H1 (cell line): ENCODE data around the gene THAP12. TPM values are rescaled to one million over a fixed set of nuclear protein-coding genes. Genes with fewer than 3 reads are reported as not detected.

Source experiments
- CTCF ChIA-PET: fragments of 300-600 bp; sonication (Branson Sonifier 250); formaldehyde crosslinking; loops from one replicate; lab custom pipeline; 2021; ENCODE audit not compliant: partially characterized antibody; lab: Charles Lee
- POLR2A ChIA-PET: fragments of 300-600 bp; sonication (Branson Sonifier 250); formaldehyde crosslinking; loops from one replicate; lab custom pipeline; 2021; ENCODE audit warnings: inconsistent platforms; ENCODE audit not compliant: partially characterized antibody; lab: Charles Lee
- DNase-seq, 2 experiments: peaks; one replicate each; pipeline versions ENCODE4 v3.0.0 to v3.0.0-alpha.2; 2010 to 2022; ENCODE audit warnings: low spot score in 2 of 2, low read depth in 1 of 2, mixed read lengths in 1 of 2
- FAIRE-seq: peaks from 2 replicates; lab custom pipeline; 2011; peaks lifted over from hg19 to GRCh38; lab: Jason Lieb, UNC
- H2AFZ ChIP-seq: 2 replicates; pipeline ENCODE4 v1.8.1; 2012; ENCODE audit warnings: low read length, inconsistent platforms
- H2AK5ac ChIP-seq: 2 replicates; pipeline ENCODE4 v1.6.1; 2013; ENCODE audit warnings: low read depth, low read length
- H2BK120ac ChIP-seq: replicated peaks from 2 replicates; pipeline ENCODE3; 2013; ENCODE audit warnings: low read depth, low read length, inconsistent platforms
- H2BK12ac ChIP-seq: 2 replicates; pipeline ENCODE4 v1.6.1; 2013; ENCODE audit warnings: low read depth, low read length
- H2BK15ac ChIP-seq: 2 replicates; pipeline ENCODE4 v1.6.1; 2013; ENCODE audit warnings: low read length
- H2BK20ac ChIP-seq: 2 replicates; pipeline ENCODE4 v1.6.1; 2013; ENCODE audit warnings: low read length
- H2BK5ac ChIP-seq: 2 replicates; pipeline ENCODE4 v1.6.1; 2013; ENCODE audit warnings: low read depth, low read length
- H3K14ac ChIP-seq: 2 replicates; pipeline ENCODE4 v1.6.1; 2013; ENCODE audit warnings: inconsistent platforms; ENCODE audit not compliant: insufficient read length
- H3K18ac ChIP-seq: 2 replicates; pipeline ENCODE4 v1.6.1; 2013; ENCODE audit warnings: low read length; ENCODE audit errors: extremely low read depth
- H3K23ac ChIP-seq: 2 replicates; pipeline ENCODE4 v1.6.1; 2013; ENCODE audit warnings: inconsistent platforms; ENCODE audit not compliant: insufficient read length
- H3K23me2 ChIP-seq: 2 replicates; pipeline ENCODE4 v1.6.1; 2013; ENCODE audit warnings: low read depth, low read length
- H3K27ac ChIP-seq: 2 replicates; pipeline ENCODE4 v1.6.1; 2011; ENCODE audit warnings: low read depth, low read length, inconsistent platforms
- H3K27me3 ChIP-seq, 4 experiments: replicated peaks in 1 of 4; 1 replicate in 1 of 4; 2 replicates in 3 of 4; pipeline versions ENCODE4 v1.6.1 to v1.8.1; 2011 to 2013; ENCODE audit warnings: low read length in 3 of 4, mild to moderate bottlenecking in 3 of 4, inconsistent platforms in 2 of 4, mixed read lengths in 2 of 4, moderate library complexity in 1 of 4; ENCODE audit not compliant: control insufficient read depth in 3 of 4, insufficient read depth in 3 of 4; ENCODE audit errors: extremely low read depth in 1 of 4
- H3K36me3 ChIP-seq, 4 experiments: 2 replicates each; pipeline versions ENCODE4 v1.6.1 to v1.8.1; 2011 to 2013; ENCODE audit warnings: mild to moderate bottlenecking in 4 of 4, low read length in 3 of 4, moderate library complexity in 2 of 4, control low read depth in 1 of 4, inconsistent platforms in 1 of 4; ENCODE audit not compliant: insufficient read depth in 4 of 4, control insufficient read depth in 2 of 4
- H3K4ac ChIP-seq: replicated peaks from 2 replicates; pipeline ENCODE3; 2013; ENCODE audit warnings: low read length, low read depth, mixed read lengths, inconsistent platforms; ENCODE audit not compliant: insufficient read length
- H3K4me1 ChIP-seq, 4 experiments: replicated peaks in 1 of 4; 1 replicate in 1 of 4; 2 replicates in 3 of 4; pipeline versions ENCODE4 v1.6.1 to v1.8.1; 2011 to 2013; ENCODE audit warnings: low read length in 3 of 4, inconsistent platforms in 2 of 4, mixed read lengths in 1 of 4; ENCODE audit not compliant: insufficient read depth in 4 of 4, control insufficient read depth in 3 of 4
- H3K4me2 ChIP-seq, 2 experiments: 2 replicates each; pipeline versions ENCODE4 v1.6.1 to v1.8.1; 2011 to 2013; ENCODE audit warnings: low read depth in 2 of 2, low read length in 2 of 2, control low read depth in 1 of 2, inconsistent platforms in 1 of 2, mild to moderate bottlenecking in 1 of 2; ENCODE audit not compliant: insufficient read depth in 1 of 2
- H3K4me3 ChIP-seq, 4 experiments: fragments of 200-600, 300-600 bp in 1 of 4; sonication (generic), shearing (Covaris generic), sonication (Bioruptor Twin) in 1 of 4; 2 replicates each; pipeline versions ENCODE4 v1.5.1 to v1.8.1; 2011 to 2016; ENCODE audit warnings: low read length in 4 of 4, low read depth in 3 of 4, control low read depth in 2 of 4, inconsistent platforms in 2 of 4, mild to moderate bottlenecking in 2 of 4, mixed read lengths in 1 of 4, moderate library complexity in 1 of 4; ENCODE audit not compliant: insufficient read depth in 2 of 4; ENCODE audit errors: extremely low read depth in 1 of 4
- H3K56ac ChIP-seq: replicated peaks from 2 replicates; pipeline ENCODE3; 2013; ENCODE audit warnings: low read depth, mild to moderate bottlenecking, mixed read lengths, low read length, inconsistent platforms; ENCODE audit not compliant: insufficient read length
- H3K79me1 ChIP-seq: 2 replicates; pipeline ENCODE4 v1.6.1; 2013; ENCODE audit warnings: low read depth, low read length, control low read depth
- H3K79me2 ChIP-seq, 2 experiments: 2 replicates each; pipeline versions ENCODE4 v1.6.1 to v1.8.1; 2012 to 2013; ENCODE audit warnings: low read length in 2 of 2, mild to moderate bottlenecking in 2 of 2, inconsistent platforms in 1 of 2; ENCODE audit not compliant: insufficient read depth in 2 of 2, control insufficient read depth in 1 of 2
- H3K9ac ChIP-seq, 4 experiments: replicated peaks in 1 of 4; 1 replicate in 1 of 4; 2 replicates in 3 of 4; pipeline versions ENCODE4 v1.6.1 to v1.8.1; 2011 to 2013; ENCODE audit warnings: low read depth in 3 of 4, low read length in 3 of 4, control low read depth in 2 of 4, mild to moderate bottlenecking in 2 of 4, moderate library complexity in 2 of 4, inconsistent platforms in 1 of 4; ENCODE audit errors: extremely low read depth in 1 of 4
- H3K9me3 ChIP-seq, 2 experiments: 2 replicates each; pipeline versions ENCODE4 v1.6.1 to v1.8.1; 2012 to 2013; ENCODE audit warnings: mild to moderate bottlenecking in 2 of 2, moderate library complexity in 2 of 2, control low read depth in 1 of 2, inconsistent platforms in 1 of 2, low read depth in 1 of 2, low read length in 1 of 2, mixed read lengths in 1 of 2; ENCODE audit not compliant: insufficient read depth in 2 of 2
- H4K20me1 ChIP-seq, 2 experiments: replicated peaks in 1 of 2; 2 replicates each; pipeline versions ENCODE3 to v1.8.1; 2011 to 2013; ENCODE audit warnings: inconsistent platforms in 2 of 2, low read length in 2 of 2, mild to moderate bottlenecking in 1 of 2; ENCODE audit not compliant: insufficient read depth in 2 of 2, control insufficient read depth in 1 of 2
- H4K5ac ChIP-seq: 2 replicates; pipeline ENCODE4 v1.6.1; 2013; ENCODE audit warnings: low read length, low read depth, mixed read lengths, inconsistent platforms; ENCODE audit not compliant: insufficient read length
- H4K8ac ChIP-seq: 2 replicates; pipeline ENCODE4 v1.8.0; 2013; ENCODE audit warnings: mild to moderate bottlenecking, moderate library complexity, low read length, inconsistent platforms; ENCODE audit not compliant: insufficient read depth; ENCODE audit errors: extremely low read depth
- H4K91ac ChIP-seq: replicated peaks from 2 replicates; pipeline ENCODE3; 2013; ENCODE audit warnings: low read length, mixed read lengths, inconsistent platforms; ENCODE audit not compliant: insufficient read length
- SIX5 ChIP-seq: IDR thresholded peaks from 2 replicates; pipeline ENCODE4 v1.6.1; 2011; ENCODE audit warnings: mild to moderate bottlenecking, low read depth, low read length
- SP1 ChIP-seq: IDR thresholded peaks from 2 replicates; pipeline ENCODE4 v1.6.1; 2011; ENCODE audit warnings: low read depth, low read length
- SUZ12 ChIP-seq: fragments of 200-600 bp; sonication (generic); IDR thresholded peaks from 2 replicates; pipeline ENCODE4 v1.6.1; 2012; ENCODE audit warnings: mild to moderate bottlenecking, inconsistent platforms, low read length, moderate library complexity, mixed read lengths
- ZNF274 ChIP-seq: IDR thresholded peaks from 2 replicates; pipeline ENCODE4 v1.7.0; 2012; ENCODE audit warnings: low read length, borderline replicate concordance; ENCODE audit errors: extremely low read depth
- WGBS, 2 experiments: shearing (Covaris generic) in 1 of 2; methylation state at CpG; one replicate each; pipeline versions ENCODE4 v1.1.6 to v1.1.7; 2013 to 2015; ENCODE audit warnings: low lambda C conversion rate in 2 of 2, mixed read lengths in 2 of 2, inconsistent platforms in 1 of 2, low coverage in 1 of 2, missing lambda C conversion rate in 1 of 2; ENCODE audit not compliant: insufficient replicate concordance in 2 of 2, insufficient coverage in 1 of 2, insufficient read length in 1 of 2; ENCODE audit errors: extremely low coverage in 1 of 2, missing lambda C conversion rate in 1 of 2; 5-methylcytosine and 5-hydroxymethylcytosine counted together
- polyA plus RNA-seq, 7 experiments: library from polyadenylated mRNA; depleted of rRNA in 3 of 7; stranded (reverse) in 5 of 7; unstranded in 2 of 7; fragments of >200 nt in 5 of 7; fragments of 200-250 nt in 2 of 7; gene quantifications; 1 replicate in 5 of 7; 2 replicates in 1 of 7; 4 replicates in 1 of 7; pipeline versions ENCODE4 v1.2.1 to v1.2.3, GENCODE V29; 2011 to 2013; ENCODE audit warnings: missing spikeins in 2 of 7, mixed read lengths in 2 of 7
- total RNA-seq: library from RNA; stranded (reverse); fragmentation: NEBNext Ultra II Directional; extraction: Animal tissue kit (Norgen Biotek cat#: 25700); gene quantifications from 2 replicates; pipeline ENCODE4 v1.2.1, GENCODE V29; 2021

THAP12 gene
- total and polyA plus RNA-seq, 2 of the 8 experiments (the other 6 are each of a cell fraction or from before 2014, with no cell fraction given) = 12.0 to 39.9 TPM

GRCh38 chr11:76339221-76339620 is 41.7 kb downstream of the THAP12 start:
- Histone ChIP-seq H3K9ac (no peak overlapping the region), H3K4me2 (no peak overlapping the region), H3K23ac (no peak overlapping the region), H3K18ac (no peak overlapping the region), H3K4ac (no peak overlapping the region), H2BK20ac (no peak overlapping the region), H3K79me1 (no peaks in the 10 kb centered on the region), H3K9me3 (peaks cover 21 to 24% of the 10 kb centered on the region in 2 experiments), H4K91ac (no peak overlapping the region), H4K8ac (no peak overlapping the region), H3K4me3 (no peak overlapping the region), H3K4me1 (no peaks in the 10 kb centered on the region), H3K14ac (no peak overlapping the region), H3K56ac (no peak overlapping the region), H2BK15ac (no peak overlapping the region), H3K79me2 (no peaks in the 10 kb centered on the region), H4K20me1 (no peaks in the 10 kb centered on the region), H3K23me2 (no peaks in the 10 kb centered on the region), H3K36me3 (no peaks in the 10 kb centered on the region), H3K27me3 (no peaks in the 10 kb centered on the region), H4K5ac (no peak overlapping the region), H2AK5ac (no peak overlapping the region), H2BK120ac (no peak overlapping the region), H2AFZ (no peak overlapping the region), H2BK12ac (no peak overlapping the region), H3K27ac (no peak overlapping the region), H2BK5ac (no peak overlapping the region)
- POLR2A ChIA-PET = no interaction called here
- FAIRE-seq (no peak), DNase-seq (no peak)
- CTCF ChIA-PET = interaction anchor here (0.5 to 1.3 kb wide), 3 partner anchors 75 to 453 kb away, joined by 3 to 4 read pairs (median 3); no protein-coding TSS in a partner anchor
- 92% methylated on average over 6 of the region's 6 CpGs; no CpG with 5 or more reads in 1 of the 2 experiments for WGBS, 2 experiments
- TF ChIP-seq ZNF274 (no peak), SUZ12 (no peak), SP1 (no peak), SIX5 (no peak)
